KOPT-K1 (cell line): Measurements from ENCODE around the gene NBEA.

ENCODE experiments used
- H3K27ac ChIP-seq: fragments of 200-600 bp; sonication (generic); 2 replicates; pipeline ENCODE4 v1.5.1; 2016; ENCODE audit warnings: antibody characterized with exemption, mild to moderate bottlenecking, low read depth, low read length; ENCODE audit not compliant: poor library complexity, severe bottlenecking
- H3K36me3 ChIP-seq: fragments of 200-600 bp; sonication (generic); 2 replicates; pipeline ENCODE4 v1.5.1; 2017; ENCODE audit warnings: antibody characterized with exemption, mild to moderate bottlenecking, low read length, moderate library complexity; ENCODE audit not compliant: insufficient read depth
- H3K9me3 ChIP-seq: fragments of 200-600 bp; sonication (generic); 2 replicates; pipeline ENCODE4 v1.5.1; 2017; ENCODE audit warnings: antibody characterized with exemption, low read length, mild to moderate bottlenecking; ENCODE audit not compliant: insufficient read depth, poor library complexity, severe bottlenecking

NBEA gene

DNA sequence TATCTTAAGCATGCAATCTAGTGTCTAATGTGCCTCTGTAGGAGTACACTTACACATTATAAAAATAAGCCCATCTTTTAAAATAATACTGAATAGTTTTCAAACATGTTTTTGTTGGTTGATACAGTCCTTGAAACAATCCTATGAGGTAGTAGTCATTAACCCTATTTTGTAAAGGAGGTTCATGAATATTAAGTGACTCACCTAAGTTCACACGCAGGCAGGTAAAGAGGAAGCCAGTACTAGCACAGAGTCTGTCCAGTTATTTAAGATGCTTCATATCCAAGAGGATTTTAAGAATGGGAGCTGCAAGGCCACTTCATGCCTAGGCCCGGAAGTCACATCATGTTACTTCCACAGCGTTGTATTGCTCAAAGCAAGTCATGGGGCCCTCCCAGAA, 655.4 kb downstream of the NBEA start:
- Histone ChIP-seq H3K27ac (no peak overlapping the region), H3K9me3 (no peaks in the 10 kb centered on the region), H3K36me3 (no peaks in the 10 kb centered on the region)

- Histone ChIP-seq H3K36me3 (no peaks in the 10 kb centered on the region), H3K27ac (no peak overlapping the region), H3K9me3 (no peaks in the 10 kb centered on the region)
These were observed 656.2 kb downstream of the NBEA start for GRCh38 chr13:35598233-35598632.

DNA sequence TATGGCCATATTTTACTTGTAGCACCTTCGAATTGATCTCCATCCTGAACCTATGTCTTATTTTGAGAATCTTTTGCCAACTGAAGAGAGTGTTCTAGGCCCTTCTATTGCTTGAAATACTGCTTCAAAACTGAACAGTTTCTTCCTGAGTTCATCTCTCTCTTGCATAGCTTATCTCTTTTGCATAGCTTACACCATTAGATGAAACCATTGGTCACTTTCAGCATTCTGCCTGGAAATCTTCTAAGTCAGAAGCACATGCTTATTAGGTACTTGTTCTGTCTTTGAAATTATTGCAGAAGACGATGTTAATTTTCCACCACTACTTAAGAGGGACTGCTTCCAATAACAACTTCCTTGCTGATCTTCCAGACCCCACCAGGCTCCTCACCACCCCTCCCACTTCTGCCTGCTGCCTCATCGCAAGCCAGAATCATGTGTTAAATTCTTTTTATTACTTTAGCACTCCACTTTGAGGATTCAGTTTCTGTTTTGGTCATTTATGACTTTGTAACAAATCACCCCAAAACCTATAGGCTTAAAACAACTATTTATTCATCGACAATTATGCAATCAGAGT, 656.8 kb downstream of the NBEA start:
- Histone ChIP-seq H3K9me3 (no peaks in the 10 kb centered on the region), H3K27ac (no peak overlapping the region), H3K36me3 (no peaks in the 10 kb centered on the region)

GRCh38 chr13:35599384-35599783, 657.3 kb downstream of the NBEA start:
- H3K27ac ChIP-seq: no peak overlapping the region
- no peaks in the 10 kb centered on the region for H3K36me3 ChIP-seq
- no peaks in the 10 kb centered on the region for H3K9me3 ChIP-seq

GRCh38 chr13:35600137-35600536, 658.1 kb downstream of the NBEA start:
- Histone ChIP-seq H3K36me3 (no peaks in the 10 kb centered on the region), H3K27ac (no peak overlapping the region), H3K9me3 (no peaks in the 10 kb centered on the region)

- H3K9me3 ChIP-seq: no peaks in the 10 kb centered on the region
- H3K27ac ChIP-seq: no peak overlapping the region
- H3K36me3 ChIP-seq: no peaks in the 10 kb centered on the region
These were observed 661.7 kb downstream of the NBEA start for GRCh38 chr13:35603593-35604285.

DNA sequence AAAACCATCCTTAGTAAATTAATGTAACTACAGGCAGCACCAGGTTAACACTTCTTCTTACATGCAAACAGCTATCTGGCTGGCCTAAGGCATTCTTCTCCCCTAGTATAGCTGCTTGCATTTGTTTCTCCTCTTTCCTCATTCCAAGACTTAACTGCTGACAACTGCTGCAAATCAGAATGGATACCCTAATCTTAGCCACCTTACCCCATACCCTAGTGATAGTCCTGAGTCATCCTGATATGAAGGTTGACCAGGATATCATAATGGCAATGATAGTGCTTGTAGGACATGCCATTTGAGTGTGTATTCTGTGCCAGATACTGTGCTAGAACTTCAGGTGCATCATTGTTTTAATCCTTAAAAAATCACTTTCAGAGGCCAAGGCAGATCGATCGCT, 672.6 kb downstream of the NBEA start:
- Histone ChIP-seq H3K36me3 (no peaks in the 10 kb centered on the region), H3K9me3 (no peaks in the 10 kb centered on the region), H3K27ac (no peak overlapping the region)

DNA sequence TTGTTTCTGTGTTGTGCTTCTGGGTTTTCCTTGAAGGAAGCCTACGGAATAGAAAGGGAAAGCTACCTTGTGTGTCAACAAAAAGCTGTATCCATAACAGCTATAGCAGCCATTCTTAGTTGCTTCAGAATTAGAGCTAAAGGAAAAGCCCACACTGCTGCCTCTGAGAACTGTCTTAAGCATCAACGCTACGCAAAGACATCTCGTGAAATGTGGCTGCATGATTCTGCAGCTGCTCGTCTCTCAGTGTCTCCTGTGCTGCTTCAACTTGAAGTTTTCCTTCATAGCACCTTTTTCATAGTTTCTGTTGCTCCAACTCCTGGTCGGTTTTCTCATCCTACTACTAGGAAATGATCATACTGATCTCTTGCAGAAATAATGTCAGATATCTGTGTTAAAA, 675.4 kb downstream of the NBEA start:
- no peaks in the 10 kb centered on the region for H3K36me3 ChIP-seq
- no peak overlapping the region for H3K27ac ChIP-seq
- H3K9me3 ChIP-seq: no peaks in the 10 kb centered on the region

- no peaks in the 10 kb centered on the region for H3K9me3 ChIP-seq
- no peak overlapping the region for H3K27ac ChIP-seq
- no peaks in the 10 kb centered on the region for H3K36me3 ChIP-seq
These were observed 676.6 kb downstream of the NBEA start for GRCh38 chr13:35618565-35619083.

DNA sequence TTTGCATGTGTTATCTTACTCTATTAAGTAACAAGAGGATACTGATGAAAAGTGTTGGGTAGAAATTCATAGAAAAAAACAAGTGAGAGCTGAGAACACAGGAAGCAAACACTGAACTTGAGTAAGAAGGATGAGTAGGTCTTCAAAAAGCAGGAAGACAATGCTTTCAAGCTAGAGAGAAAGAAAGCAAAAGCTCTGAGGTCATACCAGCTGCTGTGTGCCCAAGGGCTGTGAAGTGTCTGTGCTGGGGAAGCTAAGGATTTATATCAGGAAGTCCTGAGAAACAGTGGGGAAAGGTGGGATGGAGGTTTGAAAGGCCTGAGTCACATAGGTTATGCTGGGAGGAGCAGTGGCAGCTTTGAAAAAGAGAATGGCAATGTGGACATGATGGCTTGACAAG, 679.9 kb downstream of the NBEA start:
- H3K27ac ChIP-seq: no peak overlapping the region
- no peaks in the 10 kb centered on the region for H3K36me3 ChIP-seq

DNA sequence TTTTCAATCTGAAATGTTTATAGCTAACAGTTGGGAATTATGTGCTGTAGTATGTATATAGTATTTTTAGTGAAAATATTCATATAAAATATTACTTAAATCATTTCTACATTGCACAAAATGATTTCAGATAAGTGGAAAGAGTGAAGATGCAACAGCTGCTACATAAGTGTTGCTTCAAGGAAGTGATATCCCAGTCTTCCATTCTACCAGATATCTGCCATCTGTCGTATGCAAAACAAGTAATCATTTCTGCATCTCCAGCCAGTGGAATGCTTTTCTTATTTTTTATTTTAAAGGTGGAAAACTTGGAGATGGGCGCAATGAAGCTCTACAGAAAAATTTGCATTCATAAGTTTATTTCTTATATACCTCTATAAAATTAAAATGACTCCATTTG, 687.0 kb downstream of the NBEA start:
- no peak overlapping the region for H3K27ac ChIP-seq

More for the DNA sequence above, 679.9 kb downstream of the NBEA start:
- H3K9me3 ChIP-seq: no peaks in the 10 kb centered on the region

GRCh38 chr13:35630551-35631275, 688.6 kb downstream of the NBEA start:
- Histone ChIP-seq H3K9me3 (no peaks in the 10 kb centered on the region), H3K36me3 (no peaks in the 10 kb centered on the region), H3K27ac (no peak overlapping the region)

More for the DNA sequence above, 687.0 kb downstream of the NBEA start:
- H3K36me3 ChIP-seq: no peaks in the 10 kb centered on the region
- no peaks in the 10 kb centered on the region for H3K9me3 ChIP-seq

DNA sequence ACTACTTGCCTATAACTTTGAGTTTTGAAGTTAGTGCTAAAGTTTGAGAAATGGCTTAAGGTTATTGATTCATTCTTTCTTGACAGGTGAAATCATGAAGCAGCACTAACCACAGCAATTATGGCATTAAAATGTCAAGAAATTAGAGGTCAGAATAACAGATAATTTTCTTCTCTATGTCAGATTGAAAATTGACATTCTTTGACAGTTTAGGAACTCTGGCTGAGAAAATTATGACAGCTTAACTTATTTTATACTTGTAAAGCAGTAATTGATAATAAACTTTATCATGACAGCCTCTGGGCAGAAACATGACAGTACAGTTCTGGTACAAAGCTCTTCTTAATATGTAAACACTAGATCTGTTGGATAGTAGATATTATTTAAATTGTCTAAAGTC, 689.6 kb downstream of the NBEA start:
- Histone ChIP-seq H3K36me3 (no peaks in the 10 kb centered on the region), H3K27ac (no peak overlapping the region), H3K9me3 (no peaks in the 10 kb centered on the region)

- H3K27ac ChIP-seq: no peak overlapping the region
- no peaks in the 10 kb centered on the region for H3K36me3 ChIP-seq
- no peaks in the 10 kb centered on the region for H3K9me3 ChIP-seq
These were observed 701.6 kb downstream of the NBEA start for GRCh38 chr13:35643625-35644024.

DNA sequence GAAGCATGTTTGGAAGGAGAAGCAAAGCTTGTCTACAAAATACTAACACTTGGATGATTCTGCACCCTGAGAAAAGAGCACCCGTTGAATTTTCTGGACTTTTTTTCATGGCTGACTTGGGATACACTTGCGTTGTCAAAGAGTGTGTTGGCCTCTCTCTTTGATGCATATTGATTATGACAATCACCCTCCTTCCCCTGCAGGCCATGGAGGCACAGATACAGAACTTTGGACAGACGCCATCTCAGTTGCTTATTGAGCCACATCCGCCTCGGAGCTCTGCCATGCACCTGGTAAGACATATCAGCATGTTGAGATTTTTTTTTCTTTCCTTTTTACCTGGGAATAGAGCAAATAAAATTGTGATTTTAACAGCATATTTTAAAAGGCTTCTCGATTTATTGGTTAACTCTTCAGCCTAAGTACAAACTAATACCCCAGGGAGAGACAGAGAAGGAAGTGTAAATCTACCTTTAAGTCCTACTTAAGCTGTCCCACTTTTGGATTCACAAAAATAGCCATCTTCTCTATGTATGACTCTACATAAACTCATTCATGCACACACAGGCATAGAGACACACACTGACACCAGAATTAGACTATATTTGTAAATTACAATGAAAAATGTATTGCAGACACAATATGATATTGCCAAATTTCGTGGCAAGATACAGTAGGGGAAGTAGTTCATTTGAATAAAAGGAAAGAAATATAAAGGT, 704.1 kb downstream of the NBEA start:
- no peak overlapping the region for H3K27ac ChIP-seq
- H3K9me3 ChIP-seq: no peaks in the 10 kb centered on the region
- H3K36me3 ChIP-seq: no peaks in the 10 kb centered on the region
